Measurements from ENCODE around the gene XXYLT1.

The XXYLT1 gene

GRCh38 chr3:195036974-195037373 is 234.0 kb downstream of the XXYLT1 start:
- DNase-seq: no peak

GRCh38 chr3:195036574-195036973 is 234.4 kb downstream of the XXYLT1 start:
- no peak for DNase-seq

- DNase-seq: no peak
These were observed 234.8 kb downstream of the XXYLT1 start for GRCh38 chr3:195036203-195036505.

GRCh38 chr3:195035345-195036202 is 235.4 kb downstream of the XXYLT1 start:
- no peak for DNase-seq

- no peak for DNase-seq
These were observed 236.4 kb downstream of the XXYLT1 start for GRCh38 chr3:195034541-195034940.

GRCh38 chr3:195034101-195034500 is 236.9 kb downstream of the XXYLT1 start:
- no peak for DNase-seq

- no peak for DNase-seq
These were observed 237.3 kb downstream of the XXYLT1 start for GRCh38 chr3:195033531-195034091.

GRCh38 chr3:195032955-195033354 is 238.0 kb downstream of the XXYLT1 start:
- DNase-seq: no peak

- DNase-seq: no peak
These were observed 238.7 kb downstream of the XXYLT1 start for GRCh38 chr3:195032106-195032759.

GRCh38 chr3:195031574-195032003 is 239.4 kb downstream of the XXYLT1 start:
- DNase-seq: no peak

GRCh38 chr3:195030791-195031321 is 240.1 kb downstream of the XXYLT1 start:
- DNase-seq: no peak

- no peak for DNase-seq
These were observed 241.9 kb downstream of the XXYLT1 start for GRCh38 chr3:195028877-195029606.

GRCh38 chr3:195025884-195026200 is 245.1 kb downstream of the XXYLT1 start:
- DNase-seq: no peak

GRCh38 chr3:195025056-195025883 is 245.7 kb downstream of the XXYLT1 start:
- no peak for DNase-seq

- no peak for DNase-seq
These were observed 247.0 kb downstream of the XXYLT1 start for GRCh38 chr3:195023989-195024388.

GRCh38 chr3:195023576-195023975 is 247.4 kb downstream of the XXYLT1 start:
- DNase-seq: no peak

GRCh38 chr3:195021692-195022091 is 249.3 kb downstream of the XXYLT1 start:
- no peak for DNase-seq

GRCh38 chr3:195020921-195021320 is 250.0 kb downstream of the XXYLT1 start:
- DNase-seq: no peak

- no peak for DNase-seq
These were observed 250.8 kb downstream of the XXYLT1 start for GRCh38 chr3:195020185-195020584.

- DNase-seq: no peak
These were observed 251.6 kb downstream of the XXYLT1 start for GRCh38 chr3:195019335-195019734.
